Measurements from ENCODE around the gene UVRAG.
"Not testable (repeated sequence)": the region's sequence is repeated elsewhere in the genome, so short reads cannot be mapped to it uniquely, and the experiment has no call there.

The UVRAG gene

GRCh38 chr11:76069001-76069400 is 254.0 kb downstream of the UVRAG start:
- Histone ChIP-seq H3K9me3 (replicated peaks; ENCODE audit: low read length) (no peaks in the 10 kb centered on the region), H3K27me3 (ENCODE audit: control insufficient read depth, insufficient read depth, low read length) (no peaks in the 10 kb centered on the region), H3K9ac (ENCODE audit: low read depth, low read length) (no peak overlapping the region), H3K4me3 (ENCODE audit: low read length) (no peak overlapping the region), H3K4me2 (ENCODE audit: low read length) (no peak overlapping the region), H3K4me1 (ENCODE audit: control insufficient read depth, insufficient read depth, low read length) (peaks cover under 1% of the 10 kb centered on the region), H3K36me3 (ENCODE audit: insufficient read depth, low read length) (no peaks in the 10 kb centered on the region)

- Histone ChIP-seq H3K4me2 (ENCODE audit: low read length) (no peak overlapping the region), H3K9ac (ENCODE audit: low read depth, low read length) (no peak overlapping the region), H3K27me3 (ENCODE audit: control insufficient read depth, insufficient read depth, low read length) (no peaks in the 10 kb centered on the region), H3K9me3 (replicated peaks; ENCODE audit: low read length) (no peaks in the 10 kb centered on the region), H3K4me3 (ENCODE audit: low read length) (no peak overlapping the region), H3K4me1 (ENCODE audit: control insufficient read depth, insufficient read depth, low read length) (peaks cover 15% of the 10 kb centered on the region), H3K36me3 (ENCODE audit: insufficient read depth, low read length) (no peaks in the 10 kb centered on the region)
Measured at GRCh38 chr11:76071090-76071489, 256.1 kb downstream of the UVRAG start.

- no peaks in the 10 kb centered on the region for H3K9me3 ChIP-seq (replicated peaks; ENCODE audit: low read length)
- H3K9ac ChIP-seq (ENCODE audit: low read depth, low read length), result no peak overlapping the region
- no peaks in the 10 kb centered on the region for H3K27me3 ChIP-seq (ENCODE audit: control insufficient read depth, insufficient read depth, low read length)
- H3K36me3 ChIP-seq (ENCODE audit: insufficient read depth, low read length), result no peaks in the 10 kb centered on the region
- H3K4me3 ChIP-seq (ENCODE audit: low read length), result no peak overlapping the region
- H3K4me1 ChIP-seq (ENCODE audit: control insufficient read depth, insufficient read depth, low read length), result peaks cover 24% of the 10 kb centered on the region
- H3K4me2 ChIP-seq (ENCODE audit: low read length), result no peak overlapping the region
Measured at GRCh38 chr11:76073724-76074123, 258.7 kb downstream of the UVRAG start.

- H3K27me3 ChIP-seq (ENCODE audit: control insufficient read depth, insufficient read depth, low read length), result no peaks in the 10 kb centered on the region
- H3K4me3 ChIP-seq (ENCODE audit: low read length), result no peak overlapping the region
- no peaks in the 10 kb centered on the region for H3K9me3 ChIP-seq (replicated peaks; ENCODE audit: low read length)
- H3K36me3 ChIP-seq (ENCODE audit: insufficient read depth, low read length), result no peaks in the 10 kb centered on the region
- H3K4me1 ChIP-seq (ENCODE audit: control insufficient read depth, insufficient read depth, low read length), result peaks cover 24% of the 10 kb centered on the region
- H3K4me2 ChIP-seq (ENCODE audit: low read length), result no peak overlapping the region
- peak overlapping the region; percentile 11 for H3K9ac ChIP-seq (ENCODE audit: low read depth, low read length)
Measured at GRCh38 chr11:76074148-76075095, 259.4 kb downstream of the UVRAG start.

- no peaks in the 10 kb centered on the region for H3K9me3 ChIP-seq (replicated peaks; ENCODE audit: low read length)
- H3K36me3 ChIP-seq (ENCODE audit: insufficient read depth, low read length), result no peaks in the 10 kb centered on the region
- H3K9ac ChIP-seq (ENCODE audit: low read depth, low read length), result no peak overlapping the region
- no peak overlapping the region for H3K4me2 ChIP-seq (ENCODE audit: low read length)
- H3K4me1 ChIP-seq (ENCODE audit: control insufficient read depth, insufficient read depth, low read length), result peaks cover 24% of the 10 kb centered on the region
- H3K4me3 ChIP-seq (ENCODE audit: low read length), result no peak overlapping the region
- no peaks in the 10 kb centered on the region for H3K27me3 ChIP-seq (ENCODE audit: control insufficient read depth, insufficient read depth, low read length)
Measured at GRCh38 chr11:76075716-76076115, 260.7 kb downstream of the UVRAG start.

- H3K27me3 ChIP-seq (ENCODE audit: control insufficient read depth, insufficient read depth, low read length); H3K36me3 ChIP-seq (ENCODE audit: insufficient read depth, low read length); H3K9me3 ChIP-seq (replicated peaks; ENCODE audit: low read length); H3K4me2 ChIP-seq (ENCODE audit: low read length); H3K4me3 ChIP-seq (ENCODE audit: low read length); H3K9ac ChIP-seq (ENCODE audit: low read depth, low read length): not testable (repeated sequence)
- H3K4me1 ChIP-seq (ENCODE audit: control insufficient read depth, insufficient read depth, low read length), result peaks cover 24% of the 10 kb centered on the region
Measured at GRCh38 chr11:76076253-76076652, 261.2 kb downstream of the UVRAG start.

GRCh38 chr11:76076749-76077148 is 261.7 kb downstream of the UVRAG start:
- H3K27me3 ChIP-seq (ENCODE audit: control insufficient read depth, insufficient read depth, low read length), result no peaks in the 10 kb centered on the region
- H3K36me3 ChIP-seq (ENCODE audit: insufficient read depth, low read length), result no peaks in the 10 kb centered on the region
- H3K4me3 ChIP-seq (ENCODE audit: low read length), result no peak overlapping the region
- H3K9ac ChIP-seq (ENCODE audit: low read depth, low read length), result no peak overlapping the region
- H3K4me2 ChIP-seq (ENCODE audit: low read length), result no peak overlapping the region
- no peaks in the 10 kb centered on the region for H3K9me3 ChIP-seq (replicated peaks; ENCODE audit: low read length)
- peaks cover 24% of the 10 kb centered on the region for H3K4me1 ChIP-seq (ENCODE audit: control insufficient read depth, insufficient read depth, low read length)

- Histone ChIP-seq H3K4me1 (ENCODE audit: control insufficient read depth, insufficient read depth, low read length) (peaks cover 24% of the 10 kb centered on the region), H3K27me3 (ENCODE audit: control insufficient read depth, insufficient read depth, low read length) (no peaks in the 10 kb centered on the region), H3K36me3 (ENCODE audit: insufficient read depth, low read length) (no peaks in the 10 kb centered on the region), H3K9me3 (replicated peaks; ENCODE audit: low read length) (no peaks in the 10 kb centered on the region), H3K4me2 (ENCODE audit: low read length) (peak overlapping the region; percentile 55), H3K9ac (ENCODE audit: low read depth, low read length) (peak overlapping the region; percentile 3), H3K4me3 (ENCODE audit: low read length) (peak overlapping the region; percentile 10)
Measured at GRCh38 chr11:76077575-76078150, 262.7 kb downstream of the UVRAG start.

- H3K9me3 ChIP-seq (replicated peaks; ENCODE audit: low read length); H3K9ac ChIP-seq (ENCODE audit: low read depth, low read length); H3K4me2 ChIP-seq (ENCODE audit: low read length); H3K4me3 ChIP-seq (ENCODE audit: low read length); H3K27me3 ChIP-seq (ENCODE audit: control insufficient read depth, insufficient read depth, low read length); H3K36me3 ChIP-seq (ENCODE audit: insufficient read depth, low read length): not testable (repeated sequence)
- peaks cover 26% of the 10 kb centered on the region for H3K4me1 ChIP-seq (ENCODE audit: control insufficient read depth, insufficient read depth, low read length)
Measured at GRCh38 chr11:76081084-76081483, 266.1 kb downstream of the UVRAG start.

- Histone ChIP-seq H3K36me3 (ENCODE audit: insufficient read depth, low read length) (no peaks in the 10 kb centered on the region), H3K4me1 (ENCODE audit: control insufficient read depth, insufficient read depth, low read length) (peaks cover 34% of the 10 kb centered on the region), H3K27me3 (ENCODE audit: control insufficient read depth, insufficient read depth, low read length) (no peaks in the 10 kb centered on the region), H3K9me3 (replicated peaks; ENCODE audit: low read length) (no peaks in the 10 kb centered on the region), H3K4me3 (ENCODE audit: low read length) (no peak overlapping the region), H3K4me2 (ENCODE audit: low read length) (peak overlapping the region; percentile 44), H3K9ac (ENCODE audit: low read depth, low read length) (peak overlapping the region; percentile 29)
Measured at GRCh38 chr11:76083563-76084451, 268.8 kb downstream of the UVRAG start.

- Histone ChIP-seq H3K4me1 (ENCODE audit: control insufficient read depth, insufficient read depth, low read length) (peaks cover 34% of the 10 kb centered on the region), H3K4me3 (ENCODE audit: low read length) (no peak overlapping the region)
Measured at GRCh38 chr11:76085270-76085669, 270.3 kb downstream of the UVRAG start.

More at GRCh38 chr11:76085270-76085669, 270.3 kb downstream of the UVRAG start:
- H3K9me3 ChIP-seq (replicated peaks; ENCODE audit: low read length), result no peaks in the 10 kb centered on the region
- H3K27me3 ChIP-seq (ENCODE audit: control insufficient read depth, insufficient read depth, low read length), result no peaks in the 10 kb centered on the region
- no peak overlapping the region for H3K9ac ChIP-seq (ENCODE audit: low read depth, low read length)
- H3K36me3 ChIP-seq (ENCODE audit: insufficient read depth, low read length), result no peaks in the 10 kb centered on the region
- no peak overlapping the region for H3K4me2 ChIP-seq (ENCODE audit: low read length)
